IPS-18a (cell line): Measurements from ENCODE around the gene SMTNL2.

ENCODE experiments used
- H3K27ac ChIP-seq: one replicate; pipeline ENCODE4 v1.5.1; 2013; ENCODE audit warnings: low read length
- H3K27me3 ChIP-seq: one replicate; pipeline ENCODE4 v1.6.1; 2013; ENCODE audit warnings: mild to moderate bottlenecking, low read length; ENCODE audit not compliant: control insufficient read depth, insufficient read depth
- H3K36me3 ChIP-seq: one replicate; pipeline ENCODE4 v1.6.1; 2013; ENCODE audit warnings: low read depth, low read length; ENCODE audit not compliant: control insufficient read depth
- H3K4me1 ChIP-seq: one replicate; pipeline ENCODE4 v1.6.1; 2013; ENCODE audit warnings: low read depth, low read length; ENCODE audit not compliant: control insufficient read depth
- H3K4me3 ChIP-seq: one replicate; pipeline ENCODE4 v1.5.1; 2013; ENCODE audit warnings: low read length
- H3K9ac ChIP-seq: one replicate; pipeline ENCODE4 v1.6.1; 2013; ENCODE audit warnings: mild to moderate bottlenecking, low read length, moderate library complexity
- H3K9me3 ChIP-seq: one replicate; pipeline ENCODE4 v1.6.1; 2013; ENCODE audit warnings: low read depth, low read length; ENCODE audit not compliant: control insufficient read depth

SMTNL2 gene

GRCh38 chr17:4548721-4549531 lies 35.4 kb upstream of the SMTNL2 start:
- peaks cover 91% of the 10 kb centered on the region for H3K36me3 ChIP-seq
- no peaks in the 10 kb centered on the region for H3K9me3 ChIP-seq
- H3K9ac ChIP-seq: no peak overlapping the region
- H3K4me3 ChIP-seq: no peak overlapping the region
- no peak overlapping the region for H3K27ac ChIP-seq
- peaks cover under 1% of the 10 kb centered on the region for H3K4me1 ChIP-seq
- no peaks in the 10 kb centered on the region for H3K27me3 ChIP-seq

GRCh38 chr17:4549781-4550533 lies 34.4 kb upstream of the SMTNL2 start:
- Histone ChIP-seq H3K9ac (no peak overlapping the region), H3K27me3 (no peaks in the 10 kb centered on the region), H3K4me3 (no peak overlapping the region), H3K9me3 (no peaks in the 10 kb centered on the region), H3K36me3 (peaks cover 86% of the 10 kb centered on the region), H3K4me1 (peaks cover 5% of the 10 kb centered on the region), H3K27ac (no peak overlapping the region)

- H3K4me1 ChIP-seq: peaks cover 5% of the 10 kb centered on the region
- H3K36me3 ChIP-seq: peaks cover 81% of the 10 kb centered on the region
- no peak overlapping the region for H3K4me3 ChIP-seq
- no peaks in the 10 kb centered on the region for H3K9me3 ChIP-seq
- H3K9ac ChIP-seq: no peak overlapping the region
- no peaks in the 10 kb centered on the region for H3K27me3 ChIP-seq
- H3K27ac ChIP-seq: peak overlapping the region; percentile 15
These were observed 33.7 kb upstream of the SMTNL2 start for GRCh38 chr17:4550534-4551039.

- no peaks in the 10 kb centered on the region for H3K27me3 ChIP-seq
- H3K36me3 ChIP-seq: peaks cover 75% of the 10 kb centered on the region
- H3K9me3 ChIP-seq: no peaks in the 10 kb centered on the region
- peak overlapping the region; percentile 15 for H3K27ac ChIP-seq
- H3K9ac ChIP-seq: no peak overlapping the region
- no peak overlapping the region for H3K4me3 ChIP-seq
- peaks cover 7% of the 10 kb centered on the region for H3K4me1 ChIP-seq
These were observed 33.2 kb upstream of the SMTNL2 start for GRCh38 chr17:4551141-4551540.

GRCh38 chr17:4551796-4552525 lies 32.4 kb upstream of the SMTNL2 start:
- Histone ChIP-seq H3K4me3 (no peak overlapping the region), H3K9me3 (no peaks in the 10 kb centered on the region), H3K4me1 (peaks cover 13% of the 10 kb centered on the region), H3K27ac (no peak overlapping the region), H3K36me3 (peaks cover 67% of the 10 kb centered on the region), H3K9ac (no peak overlapping the region), H3K27me3 (no peaks in the 10 kb centered on the region)

GRCh38 chr17:4553669-4554068 lies 30.7 kb upstream of the SMTNL2 start:
- Histone ChIP-seq H3K4me3 (peak overlapping the region; percentile 93), H3K9me3 (no peaks in the 10 kb centered on the region), H3K36me3 (peaks cover 50% of the 10 kb centered on the region), H3K27ac (no peak overlapping the region), H3K4me1 (peaks cover 13% of the 10 kb centered on the region), H3K9ac (peak overlapping the region; percentile 90), H3K27me3 (no peaks in the 10 kb centered on the region)

- peak overlapping the region; percentile 90 for H3K9ac ChIP-seq
- no peaks in the 10 kb centered on the region for H3K9me3 ChIP-seq
- H3K27ac ChIP-seq: no peak overlapping the region
- H3K27me3 ChIP-seq: no peaks in the 10 kb centered on the region
- peaks cover 13% of the 10 kb centered on the region for H3K4me1 ChIP-seq
- H3K36me3 ChIP-seq: peaks cover 41% of the 10 kb centered on the region
- H3K4me3 ChIP-seq: peak overlapping the region; percentile 93
These were observed 29.8 kb upstream of the SMTNL2 start for GRCh38 chr17:4554441-4554996.

- Histone ChIP-seq H3K4me3 (peak within 1 kb of the TSS; percentile 93), H3K4me1 (peaks cover 13% of the 10 kb centered on the region), H3K9me3 (no peaks in the 10 kb centered on the region), H3K27ac (peak within 1 kb of the TSS; percentile 22), H3K27me3 (no peaks in the 10 kb centered on the region), H3K9ac (peak within 1 kb of the TSS; percentile 90), H3K36me3 (peaks cover 34% of the 10 kb centered on the region)
These were observed 29.1 kb upstream of the SMTNL2 start, which contains the start of gene MYBBP1A for GRCh38 chr17:4554997-4555799. Gene MYBBP1A, minus strand, starts transcription at chr17:4555384. Its CDS starts 60 bp downstream, at chr17:4555324.

GRCh38 chr17:4555873-4556759 lies 28.2 kb upstream of the SMTNL2 start:
- Histone ChIP-seq H3K4me1 (peaks cover 13% of the 10 kb centered on the region), H3K27ac (peak overlapping the region; percentile 22), H3K9me3 (no peaks in the 10 kb centered on the region), H3K27me3 (no peaks in the 10 kb centered on the region), H3K4me3 (peak overlapping the region; percentile 93), H3K9ac (peak overlapping the region; percentile 90), H3K36me3 (peaks cover 25% of the 10 kb centered on the region)

- Histone ChIP-seq H3K27ac (no peak overlapping the region), H3K4me1 (peaks cover 13% of the 10 kb centered on the region), H3K27me3 (no peaks in the 10 kb centered on the region), H3K4me3 (no peak overlapping the region), H3K9ac (no peak overlapping the region), H3K9me3 (no peaks in the 10 kb centered on the region), H3K36me3 (peaks cover 19% of the 10 kb centered on the region)
These were observed 27.3 kb upstream of the SMTNL2 start for GRCh38 chr17:4556996-4557395.
